Stimulated activated CD4-positive, alpha-beta T cell treated with anti-CD3 and anti-CD28 coated beads, TNF-alpha, amount 100 ng/mL, for 4 hours (primary cell): ENCODE data around the gene WDR1.

Source experiments
- DNase-seq, 3 experiments: peaks; one replicate each; pipeline ENCODE4 v3.0.0-alpha.2; 2020; ENCODE audit warnings: low read depth in 3 of 3

WDR1 gene

GRCh38 chr4:10041036-10041435 lies 75.6 kb downstream of the WDR1 start:
- DNase-seq, result no peak

GRCh38 chr4:10040049-10040892 lies 76.3 kb downstream of the WDR1 start:
- no peak for DNase-seq

GRCh38 chr4:10036807-10037342 lies 79.7 kb downstream of the WDR1 start:
- DNase-seq, result no peak

GRCh38 chr4:10035130-10035529 lies 81.5 kb downstream of the WDR1 start:
- no peak for DNase-seq

- DNase-seq, result no peak
Measured at GRCh38 chr4:10034612-10035104, 81.9 kb downstream of the WDR1 start.

GRCh38 chr4:10034136-10034535 lies 82.5 kb downstream of the WDR1 start:
- no peak for DNase-seq

- no peak for DNase-seq
Measured at GRCh38 chr4:10033191-10033881, 83.3 kb downstream of the WDR1 start.

- DNase-seq, result no peak
Measured at GRCh38 chr4:10032625-10033024, 84.0 kb downstream of the WDR1 start.

GRCh38 chr4:10031668-10032590 lies 84.7 kb downstream of the WDR1 start:
- no peak for DNase-seq

- no peak for DNase-seq
Measured at GRCh38 chr4:10030972-10031667, 85.5 kb downstream of the WDR1 start.

GRCh38 chr4:10029403-10029802 lies 87.2 kb downstream of the WDR1 start:
- DNase-seq, result no peak

GRCh38 chr4:10028910-10029309 lies 87.7 kb downstream of the WDR1 start:
- no peak for DNase-seq

GRCh38 chr4:10026485-10026884 lies 90.1 kb downstream of the WDR1 start:
- DNase-seq, result no peak

- no peak for DNase-seq
Measured at GRCh38 chr4:10025230-10025806, 91.3 kb downstream of the WDR1 start.
